ENCODE results near the gene MAST2.

Gene MAST2

GRCh38 chr1:45911634-45912033, 108.2 kb downstream of the MAST2 start:
- Histone ChIP-seq H3K36me3 (ENCODE audit: insufficient read depth) (no peaks in the 10 kb centered on the region), H3K9ac (no peak overlapping the region), H3K27me3 (ENCODE audit: insufficient read depth, low read depth) (no peaks in the 10 kb centered on the region), H3K27ac (no peak overlapping the region), H3K4me1 (ENCODE audit: low read depth, poor library complexity, severe bottlenecking) (peaks cover 5% of the 10 kb centered on the region), H3K4me3 (IDR thresholded peaks at IDR 0.05; ENCODE audit: insufficient read depth, low read depth, low read length) (no peak overlapping the region), H3K79me2 (ENCODE audit: insufficient read depth, low read depth) (0 out of 2 replicates have a peak, but pooled peaks cover 6% of the 10 kb centered on the region), H4K20me1 (ENCODE audit: insufficient read depth) (no peaks in the 10 kb centered on the region), H2AFZ (ENCODE audit: low read depth) (no peak overlapping the region), H3K4me2 (no peak overlapping the region)
- TF ChIP-seq CTCF (conservative IDR thresholded peaks at IDR 0.05; ENCODE audit: low read depth, low read length), result no peak

DNA sequence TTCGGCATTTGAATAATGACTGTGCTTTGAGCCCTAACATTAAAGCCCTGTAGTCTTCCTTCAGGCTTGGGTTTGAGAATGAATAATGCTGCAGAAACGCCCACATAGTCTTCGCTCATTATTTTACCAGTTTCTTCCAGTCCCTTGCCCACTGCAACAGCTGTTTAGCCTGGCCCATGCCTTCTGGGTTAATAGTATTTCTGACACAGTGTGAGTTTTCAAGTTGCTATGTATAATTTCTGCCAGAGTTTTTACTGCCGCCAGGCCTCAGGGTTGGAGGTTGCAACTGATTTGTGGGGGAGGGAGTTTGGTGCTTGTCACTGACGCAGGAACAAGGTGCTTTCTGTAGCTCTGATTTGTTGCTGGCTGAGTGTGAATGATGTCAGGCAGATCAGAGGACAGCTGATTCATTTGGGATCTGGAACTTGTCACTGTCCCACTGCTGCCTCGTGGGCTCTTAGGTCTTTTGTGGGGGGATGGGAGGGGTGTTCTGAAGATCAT, 109.8 kb downstream of the MAST2 start:
- no peak overlapping the region for H3K27ac ChIP-seq
- no peak overlapping the region for H3K4me3 ChIP-seq (IDR thresholded peaks at IDR 0.05; ENCODE audit: insufficient read depth, low read depth, low read length)
- no peaks in the 10 kb centered on the region for H3K36me3 ChIP-seq (ENCODE audit: insufficient read depth)
- H3K79me2 ChIP-seq (ENCODE audit: insufficient read depth, low read depth), result 0 out of 2 replicates have a peak, but pooled peaks cover 6% of the 10 kb centered on the region
- peaks cover 5% of the 10 kb centered on the region for H3K4me1 ChIP-seq (ENCODE audit: low read depth, poor library complexity, severe bottlenecking)
- H3K4me2 ChIP-seq, result no peak overlapping the region
- no peak overlapping the region for H3K9ac ChIP-seq
- H3K27me3 ChIP-seq (ENCODE audit: insufficient read depth, low read depth), result no peaks in the 10 kb centered on the region
- no peak for TF ChIP-seq CTCF (conservative IDR thresholded peaks at IDR 0.05; ENCODE audit: low read depth, low read length)
- no peak overlapping the region for H2AFZ ChIP-seq (ENCODE audit: low read depth)
- no peaks in the 10 kb centered on the region for H4K20me1 ChIP-seq (ENCODE audit: insufficient read depth)

DNA sequence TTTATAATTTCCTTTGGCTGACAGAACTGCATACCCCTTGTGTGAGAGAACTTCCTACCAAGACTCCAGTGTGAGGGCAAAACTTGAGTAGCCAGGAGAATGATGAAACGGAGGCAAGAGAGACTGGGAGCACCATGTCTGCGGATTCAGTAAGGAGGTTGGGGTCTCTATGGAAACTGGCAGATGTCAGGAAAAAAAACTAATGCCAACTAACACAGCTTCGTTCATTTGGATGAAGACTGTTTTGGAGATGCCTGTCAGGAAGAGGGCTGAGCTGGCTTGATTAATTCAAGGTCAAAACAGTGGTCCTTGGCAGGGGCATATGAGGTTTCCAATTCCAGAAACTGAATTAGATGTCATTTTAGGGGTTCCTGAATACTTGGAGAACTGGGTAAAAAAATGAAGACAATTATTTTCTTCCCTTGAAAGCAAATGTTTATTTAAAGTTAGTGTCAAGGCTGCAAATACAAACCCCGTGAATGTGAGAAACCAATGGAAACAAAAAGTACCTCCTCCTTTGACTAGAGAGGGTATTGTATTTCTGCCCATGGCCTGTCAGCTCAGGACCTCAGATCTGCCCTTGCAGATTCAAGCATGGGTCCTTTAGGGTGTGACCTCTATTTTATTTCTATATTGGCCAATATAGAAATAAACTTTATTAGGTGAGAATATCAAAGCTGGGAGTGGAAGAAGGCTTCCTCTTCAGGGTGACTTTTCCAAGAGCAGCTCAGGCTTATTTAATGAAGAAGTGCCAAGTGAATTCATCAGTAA, 110.5 kb downstream of the MAST2 start:
- no peak overlapping the region for H3K4me3 ChIP-seq (IDR thresholded peaks at IDR 0.05; ENCODE audit: insufficient read depth, low read depth, low read length)
- H3K4me2 ChIP-seq, result no peak overlapping the region
- no peak for TF ChIP-seq CTCF (conservative IDR thresholded peaks at IDR 0.05; ENCODE audit: low read depth, low read length)
- H2AFZ ChIP-seq (ENCODE audit: low read depth), result no peak overlapping the region
- H3K36me3 ChIP-seq (ENCODE audit: insufficient read depth), result no peaks in the 10 kb centered on the region
- H4K20me1 ChIP-seq (ENCODE audit: insufficient read depth), result no peaks in the 10 kb centered on the region
- H3K27ac ChIP-seq, result no peak overlapping the region
- no peaks in the 10 kb centered on the region for H3K4me1 ChIP-seq (ENCODE audit: low read depth, poor library complexity, severe bottlenecking)
- no peak overlapping the region for H3K9ac ChIP-seq
- no peaks in the 10 kb centered on the region for H3K27me3 ChIP-seq (ENCODE audit: insufficient read depth, low read depth)
- 0 out of 2 replicates have a peak, but pooled peaks cover 6% of the 10 kb centered on the region for H3K79me2 ChIP-seq (ENCODE audit: insufficient read depth, low read depth)

DNA sequence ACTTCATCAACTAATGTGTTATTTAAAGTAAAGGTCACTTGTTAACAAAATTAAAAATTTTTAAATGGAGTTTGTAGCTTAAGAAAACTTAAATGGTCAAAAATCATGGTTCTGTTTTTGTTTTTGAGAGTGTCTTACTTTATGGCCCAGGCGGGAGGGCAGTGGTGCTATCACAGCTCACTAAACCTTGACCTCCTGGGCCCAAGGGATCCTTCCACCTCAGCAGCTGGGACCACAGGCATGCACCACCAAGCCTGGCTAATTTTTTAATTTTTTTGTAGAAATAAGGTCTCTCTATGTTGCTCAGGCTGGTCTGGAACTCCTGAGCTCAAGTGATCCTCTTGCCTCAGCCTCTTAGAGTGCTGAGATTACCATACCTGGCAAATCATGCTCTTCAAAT, 111.4 kb downstream of the MAST2 start:
- 0 out of 2 replicates have a peak, but pooled peaks cover 6% of the 10 kb centered on the region for H3K79me2 ChIP-seq (ENCODE audit: insufficient read depth, low read depth)
- no peak for TF ChIP-seq CTCF (conservative IDR thresholded peaks at IDR 0.05; ENCODE audit: low read depth, low read length)
- no peak overlapping the region for H3K4me2 ChIP-seq

More for the DNA sequence above, 111.4 kb downstream of the MAST2 start:
- H3K4me1 ChIP-seq (ENCODE audit: low read depth, poor library complexity, severe bottlenecking), result no peaks in the 10 kb centered on the region
- no peak overlapping the region for H3K9ac ChIP-seq
- H2AFZ ChIP-seq (ENCODE audit: low read depth), result no peak overlapping the region
- H3K36me3 ChIP-seq (ENCODE audit: insufficient read depth), result no peaks in the 10 kb centered on the region
- H4K20me1 ChIP-seq (ENCODE audit: insufficient read depth), result no peaks in the 10 kb centered on the region
- H3K4me3 ChIP-seq (IDR thresholded peaks at IDR 0.05; ENCODE audit: insufficient read depth, low read depth, low read length), result no peak overlapping the region
- H3K27me3 ChIP-seq (ENCODE audit: insufficient read depth, low read depth), result no peaks in the 10 kb centered on the region
- no peak overlapping the region for H3K27ac ChIP-seq
